ENCODE measurements around the gene LCN6.

DNA sequence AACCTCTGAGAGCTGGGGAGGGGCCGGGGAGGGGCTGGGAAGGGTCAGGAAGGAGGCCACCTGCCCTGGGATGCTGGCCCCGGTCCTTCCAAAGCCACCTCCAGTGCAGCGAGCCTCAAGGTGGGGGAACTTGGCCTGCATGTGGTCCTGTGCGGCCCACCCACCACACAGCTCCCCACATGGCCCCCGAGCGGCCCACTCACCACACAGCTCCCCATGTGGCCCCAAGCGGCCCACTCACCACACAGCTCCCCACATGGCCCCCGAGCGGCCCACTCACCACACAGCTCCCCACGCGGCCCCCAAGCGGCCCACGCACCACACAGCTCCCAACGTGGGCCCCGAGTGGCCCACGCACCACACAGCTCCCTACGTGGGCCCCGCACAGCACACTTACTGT is 3.6 kb downstream of the LCN6 start:
- TF ChIP-seq, protein P1, sequence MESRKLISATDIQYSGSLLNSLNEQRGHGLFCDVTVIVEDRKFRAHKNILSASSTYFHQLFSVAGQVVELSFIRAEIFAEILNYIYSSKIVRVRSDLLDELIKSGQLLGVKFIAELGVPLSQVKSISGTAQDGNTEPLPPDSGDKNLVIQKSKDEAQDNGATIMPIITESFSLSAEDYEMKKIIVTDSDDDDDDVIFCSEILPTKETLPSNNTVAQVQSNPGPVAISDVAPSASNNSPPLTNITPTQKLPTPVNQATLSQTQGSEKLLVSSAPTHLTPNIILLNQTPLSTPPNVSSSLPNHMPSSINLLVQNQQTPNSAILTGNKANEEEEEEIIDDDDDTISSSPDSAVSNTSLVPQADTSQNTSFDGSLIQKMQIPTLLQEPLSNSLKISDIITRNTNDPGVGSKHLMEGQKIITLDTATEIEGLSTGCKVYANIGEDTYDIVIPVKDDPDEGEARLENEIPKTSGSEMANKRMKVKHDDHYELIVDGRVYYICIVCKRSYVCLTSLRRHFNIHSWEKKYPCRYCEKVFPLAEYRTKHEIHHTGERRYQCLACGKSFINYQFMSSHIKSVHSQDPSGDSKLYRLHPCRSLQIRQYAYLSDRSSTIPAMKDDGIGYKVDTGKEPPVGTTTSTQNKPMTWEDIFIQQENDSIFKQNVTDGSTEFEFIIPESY (IDR thresholded peaks at IDR 0.05): no peak
- TF ChIP-seq, protein P2, sequence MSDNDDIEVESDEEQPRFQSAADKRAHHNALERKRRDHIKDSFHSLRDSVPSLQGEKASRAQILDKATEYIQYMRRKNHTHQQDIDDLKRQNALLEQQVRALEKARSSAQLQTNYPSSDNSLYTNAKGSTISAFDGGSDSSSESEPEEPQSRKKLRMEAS (IDR thresholded peaks at IDR 0.05; ENCODE audit: low read depth, low read length): no peak
- TF ChIP-seq, protein P3, sequence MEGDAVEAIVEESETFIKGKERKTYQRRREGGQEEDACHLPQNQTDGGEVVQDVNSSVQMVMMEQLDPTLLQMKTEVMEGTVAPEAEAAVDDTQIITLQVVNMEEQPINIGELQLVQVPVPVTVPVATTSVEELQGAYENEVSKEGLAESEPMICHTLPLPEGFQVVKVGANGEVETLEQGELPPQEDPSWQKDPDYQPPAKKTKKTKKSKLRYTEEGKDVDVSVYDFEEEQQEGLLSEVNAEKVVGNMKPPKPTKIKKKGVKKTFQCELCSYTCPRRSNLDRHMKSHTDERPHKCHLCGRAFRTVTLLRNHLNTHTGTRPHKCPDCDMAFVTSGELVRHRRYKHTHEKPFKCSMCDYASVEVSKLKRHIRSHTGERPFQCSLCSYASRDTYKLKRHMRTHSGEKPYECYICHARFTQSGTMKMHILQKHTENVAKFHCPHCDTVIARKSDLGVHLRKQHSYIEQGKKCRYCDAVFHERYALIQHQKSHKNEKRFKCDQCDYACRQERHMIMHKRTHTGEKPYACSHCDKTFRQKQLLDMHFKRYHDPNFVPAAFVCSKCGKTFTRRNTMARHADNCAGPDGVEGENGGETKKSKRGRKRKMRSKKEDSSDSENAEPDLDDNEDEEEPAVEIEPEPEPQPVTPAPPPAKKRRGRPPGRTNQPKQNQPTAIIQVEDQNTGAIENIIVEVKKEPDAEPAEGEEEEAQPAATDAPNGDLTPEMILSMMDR (IDR thresholded peaks at IDR 0.05 in 2 of 3, conservative IDR thresholded peaks at IDR 0.05 in 1 of 3; ENCODE audit: control insufficient read depth in 2 of 3, extremely low read depth in 1 of 3, insufficient read depth in 1 of 3, low read depth in 3 of 3, low read length in 3 of 3): no peak
- TF ChIP-seq, protein P4, sequence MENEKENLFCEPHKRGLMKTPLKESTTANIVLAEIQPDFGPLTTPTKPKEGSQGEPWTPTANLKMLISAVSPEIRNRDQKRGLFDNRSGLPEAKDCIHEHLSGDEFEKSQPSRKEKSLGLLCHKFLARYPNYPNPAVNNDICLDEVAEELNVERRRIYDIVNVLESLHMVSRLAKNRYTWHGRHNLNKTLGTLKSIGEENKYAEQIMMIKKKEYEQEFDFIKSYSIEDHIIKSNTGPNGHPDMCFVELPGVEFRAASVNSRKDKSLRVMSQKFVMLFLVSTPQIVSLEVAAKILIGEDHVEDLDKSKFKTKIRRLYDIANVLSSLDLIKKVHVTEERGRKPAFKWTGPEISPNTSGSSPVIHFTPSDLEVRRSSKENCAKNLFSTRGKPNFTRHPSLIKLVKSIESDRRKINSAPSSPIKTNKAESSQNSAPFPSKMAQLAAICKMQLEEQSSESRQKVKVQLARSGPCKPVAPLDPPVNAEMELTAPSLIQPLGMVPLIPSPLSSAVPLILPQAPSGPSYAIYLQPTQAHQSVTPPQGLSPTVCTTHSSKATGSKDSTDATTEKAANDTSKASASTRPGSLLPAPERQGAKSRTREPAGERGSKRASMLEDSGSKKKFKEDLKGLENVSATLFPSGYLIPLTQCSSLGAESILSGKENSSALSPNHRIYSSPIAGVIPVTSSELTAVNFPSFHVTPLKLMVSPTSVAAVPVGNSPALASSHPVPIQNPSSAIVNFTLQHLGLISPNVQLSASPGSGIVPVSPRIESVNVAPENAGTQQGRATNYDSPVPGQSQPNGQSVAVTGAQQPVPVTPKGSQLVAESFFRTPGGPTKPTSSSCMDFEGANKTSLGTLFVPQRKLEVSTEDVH (IDR thresholded peaks at IDR 0.05; ENCODE audit: low read depth, partially characterized antibody): no peak
- TF ChIP-seq SMAD1 (IDR thresholded peaks at IDR 0.05; ENCODE audit: low read depth, partially characterized antibody): no peak
- TF ChIP-seq POLR2A (IDR thresholded peaks at IDR 0.05; ENCODE audit: low read depth, low read length): no peak
- no peak for TF ChIP-seq EZH2 (IDR thresholded peaks at IDR 0.05; ENCODE audit: borderline replicate concordance, control insufficient read depth, low read depth, low read length)
- TF ChIP-seq SMC3 (IDR thresholded peaks at IDR 0.05; ENCODE audit: borderline replicate concordance, low read length): no peak
- TF ChIP-seq, protein P5, sequence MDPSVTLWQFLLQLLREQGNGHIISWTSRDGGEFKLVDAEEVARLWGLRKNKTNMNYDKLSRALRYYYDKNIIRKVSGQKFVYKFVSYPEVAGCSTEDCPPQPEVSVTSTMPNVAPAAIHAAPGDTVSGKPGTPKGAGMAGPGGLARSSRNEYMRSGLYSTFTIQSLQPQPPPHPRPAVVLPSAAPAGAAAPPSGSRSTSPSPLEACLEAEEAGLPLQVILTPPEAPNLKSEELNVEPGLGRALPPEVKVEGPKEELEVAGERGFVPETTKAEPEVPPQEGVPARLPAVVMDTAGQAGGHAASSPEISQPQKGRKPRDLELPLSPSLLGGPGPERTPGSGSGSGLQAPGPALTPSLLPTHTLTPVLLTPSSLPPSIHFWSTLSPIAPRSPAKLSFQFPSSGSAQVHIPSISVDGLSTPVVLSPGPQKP (IDR thresholded peaks at IDR 0.05; ENCODE audit: low read depth, low read length): no peak
- TF ChIP-seq RFX5 (IDR thresholded peaks at IDR 0.05; ENCODE audit: low read depth, low read length): no peak
- TF ChIP-seq CBX3 (IDR thresholded peaks at IDR 0.05; ENCODE audit: borderline replicate concordance, low read depth): no peak
- no peak for TF ChIP-seq EGR1 (IDR thresholded peaks at IDR 0.05; ENCODE audit: borderline replicate concordance in 1 of 2, low read depth in 2 of 2, low read length in 2 of 2)
- no peak for TF ChIP-seq POLR2AphosphoS5 (IDR thresholded peaks at IDR 0.05; ENCODE audit: low read length)
- TF ChIP-seq TCF7 (IDR thresholded peaks at IDR 0.05; ENCODE audit: borderline replicate concordance): no peak
